Measurements from ENCODE around the gene UCN.
"Not testable (repeated sequence)": the region's sequence is repeated elsewhere in the genome, so short reads cannot be mapped to it uniquely, and the experiment has no call there.

Gene UCN

GRCh38 chr2:27323596-27324285, 15.5 kb upstream of the UCN start:
- Mint-ChIP-seq H3K36me3 (ENCODE audit: low read depth) (peaks cover 37% of the 10 kb centered on the region), H3K4me3 (peak overlapping the region; percentile 100), H3K4me1 (peaks cover 33% of the 10 kb centered on the region), H3K9me3 (no peaks in the 10 kb centered on the region), H3K27ac (peak overlapping the region; percentile 98), H3K27me3 (ENCODE audit: low read depth, poor library complexity) (peaks cover 3% of the 10 kb centered on the region)
- DNase-seq, result no peak
- no peak for TF ChIP-seq CTCF (IDR thresholded peaks at IDR 0.05)

- H3K27me3 Mint-ChIP-seq (ENCODE audit: low read depth, poor library complexity), result peaks cover 3% of the 10 kb centered on the region
- no peaks in the 10 kb centered on the region for H3K9me3 Mint-ChIP-seq
- H3K4me1 Mint-ChIP-seq, result peaks cover 33% of the 10 kb centered on the region
- peak within 1 kb of the TSS; percentile 100 for H3K4me3 Mint-ChIP-seq
- H3K36me3 Mint-ChIP-seq (ENCODE audit: low read depth), result peaks cover 30% of the 10 kb centered on the region
- H3K27ac Mint-ChIP-seq, result peak within 1 kb of the TSS; percentile 98
- no peak for TF ChIP-seq CTCF (IDR thresholded peaks at IDR 0.05)
- peak; percentile 86 for DNase-seq
Measured at GRCh38 chr2:27322766-27323595, 14.7 kb upstream of the UCN start, which contains the start of gene MPV17. TSS of gene MPV17 (minus strand) at chr2:27323097. CDS start at chr2:27322517, 580 bp downstream.

GRCh38 chr2:27322301-27322765, 14.1 kb upstream of the UCN start:
- Mint-ChIP-seq H3K4me1 (peaks cover 33% of the 10 kb centered on the region), H3K4me3 (peak overlapping the region; percentile 100), H3K36me3 (ENCODE audit: low read depth) (peaks cover 26% of the 10 kb centered on the region), H3K27me3 (ENCODE audit: low read depth, poor library complexity) (peaks cover 3% of the 10 kb centered on the region), H3K27ac (no peak overlapping the region), H3K9me3 (no peaks in the 10 kb centered on the region)
- no peak for TF ChIP-seq CTCF (IDR thresholded peaks at IDR 0.05)
- DNase-seq, result peak; percentile 29

- Mint-ChIP-seq H3K9me3 (no peaks in the 10 kb centered on the region), H3K4me3 (peak overlapping the region; percentile 100), H3K4me1 (peaks cover 24% of the 10 kb centered on the region), H3K27me3 (ENCODE audit: low read depth, poor library complexity) (peaks cover 3% of the 10 kb centered on the region), H3K36me3 (ENCODE audit: low read depth) (peaks cover 13% of the 10 kb centered on the region), H3K27ac (no peak overlapping the region)
- peak; percentile 23 for TF ChIP-seq CTCF (IDR thresholded peaks at IDR 0.05)
- no peak for DNase-seq
Measured at GRCh38 chr2:27320958-27321543, 12.8 kb upstream of the UCN start.

DNA sequence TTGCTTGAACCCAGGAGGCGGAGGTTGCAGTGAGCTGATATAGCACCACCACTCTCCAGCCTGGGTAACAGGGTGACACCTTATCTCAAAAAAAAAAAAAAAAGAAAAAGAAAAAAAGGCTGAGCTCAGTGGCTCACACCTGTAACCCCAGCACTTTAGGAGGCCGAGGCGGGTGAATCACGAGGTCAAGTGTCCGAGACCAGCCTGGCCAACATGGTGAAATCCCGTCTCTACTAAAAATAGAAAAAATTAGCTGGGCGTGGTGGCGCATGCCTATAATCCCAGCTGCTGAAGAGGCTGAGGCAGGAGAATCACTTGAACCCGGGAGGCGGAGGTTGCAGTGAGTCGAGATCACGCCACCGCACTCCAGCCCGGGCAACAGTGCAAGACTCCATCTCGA, 11.6 kb upstream of the UCN start:
- not testable (repeated sequence) for H3K36me3 Mint-ChIP-seq (ENCODE audit: low read depth); DNase-seq; H3K9me3 Mint-ChIP-seq; H3K27ac Mint-ChIP-seq; H3K27me3 Mint-ChIP-seq (ENCODE audit: low read depth, poor library complexity); H3K4me3 Mint-ChIP-seq
- peaks cover 24% of the 10 kb centered on the region for H3K4me1 Mint-ChIP-seq

Measured in nephron progenitor cell (in vitro differentiated cells).